Activated naive CD4-positive, alpha-beta T cell treated with anti-CD3 and anti-CD28 coated beads for 36 hours (primary cell): ENCODE results near the gene VIM. TPM values are rescaled to one million over a fixed set of nuclear protein-coding genes. Genes with fewer than 3 reads are reported as not detected.
A peak's percentile ranks its signal among the peaks of the same experiment; 100 is the strongest.

Experiments used
- CTCF ChIA-PET: fragments of 350-600 bp; sonication (Branson Sonifier 250); formaldehyde crosslinking; loops from one replicate; lab custom pipeline; 2021; ENCODE audit warnings: antibody characterized with exemption; lab: Charles Lee
- DNase-seq: peaks from one replicate; pipeline ENCODE4 v3.0.0-alpha.2; 2020
- H3K27ac Mint-ChIP-seq: one replicate; pipeline ENCODE4 v1.8.0; 2021; ENCODE audit warnings: mild to moderate bottlenecking, mixed read lengths
- H3K27me3 Mint-ChIP-seq: one replicate; pipeline ENCODE4 v1.8.0; 2021; ENCODE audit warnings: low read depth, mixed read lengths
- H3K36me3 Mint-ChIP-seq: one replicate; pipeline ENCODE4 v1.8.0; 2021; ENCODE audit warnings: low read depth, mixed read lengths
- H3K4me1 Mint-ChIP-seq: one replicate; pipeline ENCODE4 v1.8.0; 2021; ENCODE audit warnings: low read depth, mixed read lengths
- H3K4me3 Mint-ChIP-seq: one replicate; pipeline ENCODE4 v1.8.0; 2021; ENCODE audit warnings: mild to moderate bottlenecking, moderate library complexity, mixed read lengths
- H3K9me3 Mint-ChIP-seq: one replicate; pipeline ENCODE4 v1.8.0; 2021; ENCODE audit warnings: mixed read lengths
- intact Hi-C: fragments of 100-400 bp; cut with micrococcal nuclease; formaldehyde crosslinking; loops from one replicate; pipeline ENCODE4 v1.15.1; 2023
- total RNA-seq, 2 experiments: library from RNA; stranded (reverse); gene quantifications; one replicate each; pipeline ENCODE4 v1.2.3, GENCODE V29; 2021

VIM gene
- total RNA-seq, 2 experiments from 2014 or later, result 58.3 to 60.6 TPM

GRCh38 chr10:17272648-17273047 is 44.6 kb downstream of the VIM start:
- peaks cover 3% of the 10 kb centered on the region for H3K36me3 Mint-ChIP-seq
- intact Hi-C loops, result loop anchor here (5.0 kb wide), 1 partner anchor 985 kb away; no protein-coding TSS in a partner anchor
- peaks cover 8% of the 10 kb centered on the region for H3K4me1 Mint-ChIP-seq
- no peak for DNase-seq
- CTCF ChIA-PET, result interaction anchor here (0.6 kb wide), 1 partner anchor 102 kb away, joined by 3 read pairs; no protein-coding TSS in a partner anchor
- H3K27me3 Mint-ChIP-seq, result peaks cover 3% of the 10 kb centered on the region
- peaks cover 7% of the 10 kb centered on the region for H3K9me3 Mint-ChIP-seq
- no peak overlapping the region for H3K27ac Mint-ChIP-seq
- H3K4me3 Mint-ChIP-seq, result no peak overlapping the region

- no peak overlapping the region for H3K4me3 Mint-ChIP-seq
- H3K27me3 Mint-ChIP-seq, result peaks cover 3% of the 10 kb centered on the region
- peaks cover 8% of the 10 kb centered on the region for H3K4me1 Mint-ChIP-seq
- peaks cover 7% of the 10 kb centered on the region for H3K9me3 Mint-ChIP-seq
- peak; percentile 25 for DNase-seq
- peaks cover 3% of the 10 kb centered on the region for H3K36me3 Mint-ChIP-seq
- intact Hi-C loops, result loop anchor here (5.0 kb wide), 1 partner anchor 986 kb away; no protein-coding TSS in a partner anchor
- no peak overlapping the region for H3K27ac Mint-ChIP-seq
- CTCF ChIA-PET, result no interaction called here
These were observed 45.4 kb downstream of the VIM start for GRCh38 chr10:17273403-17273802.

DNA sequence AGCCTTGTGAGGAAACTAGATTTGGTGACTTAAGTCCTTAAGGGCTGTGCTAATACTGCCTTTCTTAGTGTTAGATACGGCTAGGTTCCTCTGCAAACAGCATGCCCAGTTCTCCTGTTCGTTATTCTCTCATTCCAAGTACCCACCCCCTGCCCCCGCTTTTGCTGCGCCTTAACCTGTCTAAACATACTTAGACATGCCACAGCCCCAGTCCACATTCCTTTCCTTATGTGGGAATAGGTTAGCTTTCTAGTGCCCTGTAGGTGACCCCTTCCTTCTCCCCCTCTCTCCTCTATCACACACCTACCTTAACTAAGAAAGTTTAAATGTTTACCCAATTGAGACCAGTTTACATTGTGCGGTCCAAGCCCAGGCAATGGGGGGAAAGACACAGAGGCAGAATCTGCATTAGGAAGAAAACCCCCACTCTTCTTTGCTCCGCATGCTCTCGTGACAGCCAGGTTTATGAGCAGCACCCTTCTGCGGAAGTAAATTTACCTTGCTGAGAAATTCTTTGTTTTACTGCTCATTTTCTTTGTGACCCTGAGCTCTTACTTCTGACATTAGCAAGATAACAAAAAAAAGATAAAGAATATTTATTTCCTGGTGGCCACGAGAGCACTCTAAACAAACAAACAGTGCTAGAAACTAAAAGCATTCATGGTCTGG is 48.8 kb downstream of the VIM start:
- Mint-ChIP-seq H3K27ac (no peak overlapping the region), H3K4me1 (peaks cover 8% of the 10 kb centered on the region), H3K4me3 (no peak overlapping the region), H3K27me3 (peaks cover 2% of the 10 kb centered on the region), H3K9me3 (peaks cover 17% of the 10 kb centered on the region), H3K36me3 (peaks cover 5% of the 10 kb centered on the region)
- no peak for DNase-seq
- intact Hi-C loops, result no loop called here
- CTCF ChIA-PET, result interaction anchor here (1.2 kb wide), 1 partner anchor 14 kb away, joined by 7 read pairs; no protein-coding TSS in a partner anchor

GRCh38 chr10:17278607-17279240 is 50.7 kb downstream of the VIM start:
- DNase-seq, result no peak
- Mint-ChIP-seq H3K27me3 (peaks cover 3% of the 10 kb centered on the region), H3K27ac (no peak overlapping the region), H3K4me1 (peaks cover 2% of the 10 kb centered on the region), H3K4me3 (no peak overlapping the region), H3K9me3 (peaks cover 24% of the 10 kb centered on the region), H3K36me3 (peaks cover 8% of the 10 kb centered on the region)
- CTCF ChIA-PET, result interaction anchor here (0.6 kb wide), 1 partner anchor 424 kb away, joined by 3 read pairs; no protein-coding TSS in a partner anchor
- intact Hi-C loops, result no loop called here

- peaks cover 6% of the 10 kb centered on the region for H3K27me3 Mint-ChIP-seq
- no peak overlapping the region for H3K27ac Mint-ChIP-seq
- peaks cover 18% of the 10 kb centered on the region for H3K9me3 Mint-ChIP-seq
- no peak overlapping the region for H3K4me3 Mint-ChIP-seq
- intact Hi-C loops, result no loop called here
- CTCF ChIA-PET, result no interaction called here
- no peak for DNase-seq
- H3K36me3 Mint-ChIP-seq, result peaks cover 6% of the 10 kb centered on the region
- H3K4me1 Mint-ChIP-seq, result no peaks in the 10 kb centered on the region
These were observed 54.3 kb downstream of the VIM start for GRCh38 chr10:17282311-17282710.

- H3K9me3 Mint-ChIP-seq, result peaks cover 8% of the 10 kb centered on the region
- CTCF ChIA-PET, result interaction anchor here (1.7 kb wide), 1 partner anchor 143 kb away, joined by 3 read pairs; no protein-coding TSS in a partner anchor
- no peak for DNase-seq
- peaks cover 4% of the 10 kb centered on the region for H3K36me3 Mint-ChIP-seq
- H3K4me1 Mint-ChIP-seq, result peaks cover 12% of the 10 kb centered on the region
- intact Hi-C loops, result no loop called here
- H3K27me3 Mint-ChIP-seq, result peaks cover 20% of the 10 kb centered on the region
- H3K27ac Mint-ChIP-seq, result no peak overlapping the region
- no peak overlapping the region for H3K4me3 Mint-ChIP-seq
These were observed 58.8 kb downstream of the VIM start for GRCh38 chr10:17286562-17287550.

Other genes with a start within 250 kb of the VIM start
- gene CUBN, start 98.4 kb upstream of the VIM start, total RNA-seq, result under 1 TPM; 0.37 to 0.41 TPM
- 1 to 10 TPM; 6.5 to 7.2 TPM for gene TRDMT1, start 26.6 kb upstream of the VIM start, total RNA-seq
- gene ST8SIA6, start 226.4 kb downstream of the VIM start, total RNA-seq, result not detected